Measurements from ENCODE around the gene WFIKKN2.

DNA sequence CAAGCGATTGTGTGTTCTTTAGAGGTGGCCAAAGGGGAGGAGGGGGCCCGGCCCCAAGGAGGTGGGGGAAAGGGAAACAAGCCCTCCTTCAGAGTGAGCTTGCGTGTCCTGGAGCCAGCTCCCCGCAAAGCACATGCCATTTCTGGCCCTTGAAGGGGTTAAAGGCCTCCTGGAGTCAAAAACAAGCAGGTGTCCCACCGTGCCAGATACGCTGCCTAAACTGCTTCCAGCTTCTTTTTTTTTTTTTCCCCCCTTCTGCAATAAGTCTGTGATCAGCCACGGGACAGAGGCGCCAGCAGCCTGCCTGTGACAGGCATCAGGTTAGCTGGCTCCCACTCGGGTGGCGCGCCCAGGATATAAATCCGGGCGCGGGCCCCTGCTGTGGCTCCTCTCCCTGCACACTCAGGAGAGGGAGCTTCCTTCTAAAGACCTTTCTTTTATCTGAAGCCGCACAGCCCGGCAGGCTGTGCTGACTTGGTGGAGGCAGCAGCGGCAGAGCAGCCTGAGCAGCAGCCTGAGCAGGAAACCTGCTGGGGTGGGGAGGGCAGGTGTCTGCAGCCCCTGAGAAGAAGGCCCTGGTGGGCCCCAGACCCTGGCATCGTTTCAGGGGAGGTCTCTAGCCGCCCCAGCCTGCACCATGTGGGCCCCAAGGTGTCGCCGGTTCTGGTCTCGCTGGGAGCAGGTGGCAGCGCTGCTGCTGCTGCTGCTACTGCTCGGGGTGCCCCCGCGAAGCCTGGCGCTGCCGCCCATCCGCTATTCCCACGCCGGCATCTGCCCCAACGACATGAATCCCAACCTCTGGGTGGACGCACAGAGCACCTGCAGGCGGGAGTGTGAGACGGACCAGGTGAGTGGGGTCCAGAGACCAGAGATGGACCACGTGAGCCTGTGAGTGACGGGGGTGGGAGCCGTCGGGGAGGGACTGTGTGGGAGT lies at the start of gene WFIKKN2:
- no peak for TF ChIP-seq CTCF (conservative IDR thresholded peaks at IDR 0.05; ENCODE audit: low read depth, low read length)
- no peak for TF ChIP-seq POLR2A (IDR thresholded peaks at IDR 0.05; ENCODE audit: low read depth, low read length)
- TF ChIP-seq RCOR1 (IDR thresholded peaks at IDR 0.05; ENCODE audit: insufficient replicate concordance, low read length), result no peak
- no peak for TF ChIP-seq FOS (IDR thresholded peaks at IDR 0.05; ENCODE audit: low read depth, low read length)

Measured in IMR-90 (cell line).